Endometrium (tissue), 2 donors: ENCODE data around the gene USP5.
"Not testable (repeated sequence)": the region's sequence is repeated elsewhere in the genome, so short reads cannot be mapped to it uniquely, and the experiment has no call there.

Experiments used
- FAIRE-seq: peaks from 2 replicates; lab custom pipeline; 2012; peaks lifted over from hg19 to GRCh38; lab: Jason Lieb, UNC
- donor health status: control.
- donor health status: control.

USP5 gene

DNA sequence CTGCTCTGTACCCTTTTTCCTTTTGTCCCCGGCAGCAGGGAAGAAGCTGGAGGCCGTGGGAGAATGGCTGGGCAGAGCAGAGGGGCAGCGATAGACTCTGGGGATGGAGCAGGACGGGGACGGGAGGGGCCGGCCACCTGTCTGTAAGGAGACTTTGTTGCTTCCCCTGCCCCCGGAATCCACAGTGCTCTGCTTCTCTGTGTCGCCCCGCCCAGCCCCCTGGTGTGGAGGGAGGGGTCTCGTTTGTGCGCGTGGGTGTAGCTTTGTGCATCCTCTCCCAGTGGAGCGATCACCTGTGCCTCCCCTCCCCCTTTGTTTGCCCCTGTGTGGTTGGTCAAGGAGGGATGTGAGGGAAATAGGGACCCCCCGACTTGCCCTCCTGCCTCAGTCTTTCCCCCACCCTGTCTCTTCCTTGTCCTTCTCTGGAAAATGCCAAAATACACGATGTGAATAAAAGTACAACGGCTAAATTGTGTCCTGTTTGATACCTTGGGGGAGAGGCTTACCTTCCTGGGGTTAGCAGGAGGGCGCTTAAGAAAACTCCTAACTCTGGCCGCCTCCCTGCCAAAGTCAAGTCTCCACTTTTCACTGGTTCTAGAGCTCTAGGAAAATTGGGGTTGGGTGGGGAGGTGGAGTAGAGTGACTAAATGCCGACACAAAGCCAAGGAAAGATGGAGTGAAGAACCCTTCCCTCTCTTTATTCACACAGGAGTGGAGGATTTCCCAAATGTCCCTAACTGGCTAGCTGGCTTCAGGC is 14.4 kb downstream of the USP5 start:
- FAIRE-seq = no peak

- FAIRE-seq = no peak
These were observed 15.0 kb downstream of the USP5 start for GRCh38 chr12:6866920-6867412.

DNA sequence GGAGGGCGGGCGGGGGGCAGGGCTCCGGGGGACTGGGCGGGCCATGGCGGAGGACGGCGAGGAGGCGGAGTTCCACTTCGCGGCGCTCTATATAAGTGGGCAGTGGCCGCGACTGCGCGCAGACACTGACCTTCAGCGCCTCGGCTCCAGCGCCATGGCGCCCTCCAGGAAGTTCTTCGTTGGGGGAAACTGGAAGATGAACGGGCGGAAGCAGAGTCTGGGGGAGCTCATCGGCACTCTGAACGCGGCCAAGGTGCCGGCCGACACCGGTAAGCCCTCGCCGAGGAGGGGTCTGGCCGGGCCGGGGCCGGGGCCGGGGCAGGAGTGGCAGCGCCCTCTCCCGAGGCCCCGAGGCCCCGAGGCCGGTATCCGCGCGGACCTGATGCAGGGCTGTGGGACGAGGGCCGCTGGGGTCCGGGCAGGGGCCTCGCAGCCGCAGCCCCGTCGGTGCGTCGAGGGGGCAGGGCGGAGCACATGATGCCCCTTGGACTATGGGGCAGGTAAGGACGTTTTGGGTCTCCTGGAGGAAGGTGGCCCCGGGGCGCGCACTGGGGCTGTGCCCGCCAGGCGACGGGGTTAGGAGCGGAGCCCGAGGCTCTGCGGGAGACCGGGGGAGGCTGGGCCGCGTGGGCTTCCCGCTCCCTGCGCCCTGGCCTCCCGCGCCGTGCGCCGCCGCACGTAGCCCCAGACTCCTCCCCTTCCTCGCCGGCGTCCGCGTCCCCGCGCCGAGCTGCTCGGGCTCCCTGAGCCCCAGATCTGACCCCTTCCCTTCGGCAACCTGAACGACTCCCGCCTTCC is 15.7 kb downstream of the USP5 start, which contains the start of gene TPI1:
TPI1 (plus strand) TSS at position 119 of the 798 bp plus-strand sequence; CDS start at position 155, 36 bp downstream.
- FAIRE-seq = no peak

DNA sequence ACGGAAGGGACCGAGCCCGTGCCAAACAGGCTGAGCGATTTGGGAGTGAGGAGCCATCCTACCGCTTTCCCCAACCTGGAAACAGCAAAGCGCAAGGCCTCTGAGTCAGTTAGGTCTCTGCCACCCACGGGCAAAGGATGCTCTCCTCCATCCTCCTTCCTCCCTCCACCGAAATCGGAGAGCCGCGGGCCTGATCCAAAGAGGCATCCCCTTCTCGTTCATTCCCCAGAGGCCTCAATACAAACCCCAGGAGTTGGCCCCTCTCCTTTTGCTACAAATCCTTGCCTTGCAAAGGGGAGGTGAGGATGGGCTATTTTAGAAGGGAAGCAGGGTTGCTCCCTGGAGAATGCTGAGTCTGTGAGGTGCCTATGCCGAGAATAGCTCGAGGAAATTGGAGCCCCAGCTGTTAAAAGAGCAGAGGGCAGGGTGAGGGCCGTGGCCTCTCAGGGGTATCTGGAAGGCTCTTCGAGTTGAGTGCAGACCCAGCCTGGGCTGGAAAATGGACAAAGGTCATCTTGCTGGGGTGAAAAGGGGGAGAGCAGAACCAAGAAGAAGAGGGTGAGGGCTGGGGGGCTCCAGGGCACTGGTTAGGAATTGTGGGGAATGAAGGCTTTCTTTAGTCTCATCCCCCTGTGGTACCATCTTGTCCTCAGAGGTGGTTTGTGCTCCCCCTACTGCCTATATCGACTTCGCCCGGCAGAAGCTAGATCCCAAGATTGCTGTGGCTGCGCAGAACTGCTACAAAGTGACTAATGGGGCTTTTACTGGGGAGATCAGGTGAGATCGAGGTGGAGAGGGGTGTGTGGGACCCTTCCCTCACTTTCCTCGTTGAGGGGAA is 16.5 kb downstream of the USP5 start:
- FAIRE-seq = no peak

GRCh38 chr12:6869049-6870021 is 17.4 kb downstream of the USP5 start:
- no peak for FAIRE-seq

- not testable (repeated sequence) for FAIRE-seq
These were observed 18.4 kb downstream of the USP5 start for GRCh38 chr12:6870304-6870703.

DNA sequence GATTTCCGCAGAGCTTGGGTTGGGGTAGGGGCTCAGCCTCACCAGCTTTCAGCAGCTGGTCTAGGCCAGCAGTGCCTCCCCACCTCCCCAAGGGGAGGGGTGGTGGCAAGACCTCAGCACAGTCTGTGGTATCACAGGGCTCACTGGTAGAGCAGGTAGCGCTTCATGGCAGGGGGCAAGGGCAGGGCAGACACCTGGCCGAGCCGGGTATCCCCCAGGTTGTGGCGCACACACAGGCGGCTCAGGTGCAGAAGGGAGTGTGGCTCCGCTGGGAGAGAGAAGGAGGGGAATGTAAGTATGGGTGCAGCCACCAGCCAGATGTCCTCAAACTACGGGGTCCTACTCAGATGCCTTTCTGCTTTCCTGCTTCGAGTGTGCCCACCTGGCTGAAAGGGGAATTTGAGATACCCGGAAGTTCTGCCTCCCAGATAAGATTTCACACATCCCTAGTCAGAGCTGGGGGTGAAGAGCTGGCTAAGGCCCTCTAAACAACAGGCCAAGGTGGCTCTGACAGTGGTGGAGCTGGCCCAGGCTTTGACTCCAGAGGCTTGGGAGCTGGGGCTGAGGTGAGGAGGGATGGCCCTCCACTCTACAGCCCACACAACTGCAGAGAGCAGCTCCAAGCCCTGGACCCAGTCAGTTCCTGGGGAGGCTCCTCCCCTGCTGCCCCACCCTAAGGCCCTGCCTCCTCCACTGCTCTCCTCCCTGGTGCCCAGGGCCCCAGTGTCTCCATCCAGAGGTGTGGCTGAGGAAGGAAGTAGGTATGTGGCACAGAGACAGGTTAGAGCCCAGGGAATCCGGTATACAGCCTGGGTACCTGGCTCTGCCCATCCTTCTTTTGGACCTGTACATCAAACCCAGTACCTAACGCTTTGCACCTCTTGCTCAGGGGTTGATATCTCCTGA is 19.4 kb downstream of the USP5 start:
- FAIRE-seq = no peak

- no peak for FAIRE-seq
These were observed 20.4 kb downstream of the USP5 start for GRCh38 chr12:6872073-6873048.

DNA sequence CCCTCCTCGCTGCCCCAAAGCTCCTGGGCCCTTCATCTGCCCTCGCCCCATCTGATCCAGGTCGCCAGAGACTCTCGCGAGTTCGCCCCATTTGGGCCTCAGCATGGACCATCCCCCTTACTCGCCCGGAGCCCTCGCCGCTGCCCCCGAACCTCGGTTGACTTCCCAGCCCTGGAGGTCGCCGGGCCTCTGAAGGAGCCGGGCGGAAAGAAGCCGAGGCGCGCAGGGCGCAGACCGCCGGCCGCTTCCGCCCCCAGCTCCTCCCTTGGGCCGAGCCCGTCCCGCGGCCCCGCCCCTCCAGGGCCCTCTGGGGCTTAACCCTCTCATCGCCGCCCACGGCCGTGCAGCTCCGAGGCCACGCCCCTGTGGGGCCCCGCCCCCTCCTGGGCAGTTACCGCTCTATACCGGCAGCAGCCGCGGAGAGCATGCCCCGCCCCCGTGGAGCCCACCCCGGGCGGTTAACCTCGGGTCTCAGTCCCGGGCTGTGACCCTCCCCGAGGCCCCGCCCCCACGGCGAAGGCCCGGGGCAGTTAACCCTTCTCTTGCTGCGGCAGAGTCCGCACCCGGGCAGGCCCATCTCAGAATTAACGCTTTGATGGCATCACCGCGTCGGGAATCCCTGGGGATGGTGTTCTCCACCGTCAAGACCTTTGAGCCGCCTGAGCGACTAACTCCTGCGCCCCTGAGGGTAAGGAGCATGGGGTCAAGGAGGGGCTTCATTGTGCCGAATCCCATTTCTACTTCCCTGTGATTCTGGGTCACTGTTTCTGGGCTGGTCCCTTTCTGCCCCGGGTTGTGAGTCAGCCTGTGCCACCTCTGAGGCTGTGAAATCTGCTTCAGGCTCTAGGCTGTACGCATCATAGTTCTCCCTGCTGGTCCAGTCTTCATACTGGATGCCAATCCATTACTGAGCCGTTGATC is 21.4 kb downstream of the USP5 start, which contains the start of gene SPSB2:
SPSB2 (minus strand) TSS at position 210 of the 921 bp plus-strand sequence. CDS start 402 bp downstream, outside the sequence.
- FAIRE-seq = no peak

- FAIRE-seq = not testable (repeated sequence)
These were observed 22.0 kb downstream of the USP5 start for GRCh38 chr12:6874015-6874368.

DNA sequence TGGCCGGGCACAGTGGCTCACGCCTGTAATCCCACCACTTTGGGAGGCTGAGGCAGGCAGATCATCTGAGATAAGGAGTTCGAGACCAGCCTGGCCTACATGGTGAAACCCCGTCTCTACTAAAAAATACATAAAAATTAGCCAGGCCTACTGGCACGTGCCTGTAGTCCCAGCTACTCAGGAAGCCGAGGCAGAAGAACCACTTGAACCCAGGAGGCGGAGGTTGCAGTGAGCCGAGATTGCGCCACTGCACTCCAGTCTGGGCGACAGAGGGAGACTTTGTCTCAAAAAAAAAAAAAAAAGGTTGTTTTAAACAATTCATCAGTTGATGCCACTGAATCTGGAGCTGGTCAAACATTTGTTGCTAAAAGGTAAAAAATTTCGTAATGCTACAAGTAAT is 27.9 kb downstream of the USP5 start:
- FAIRE-seq = not testable (repeated sequence)

DNA sequence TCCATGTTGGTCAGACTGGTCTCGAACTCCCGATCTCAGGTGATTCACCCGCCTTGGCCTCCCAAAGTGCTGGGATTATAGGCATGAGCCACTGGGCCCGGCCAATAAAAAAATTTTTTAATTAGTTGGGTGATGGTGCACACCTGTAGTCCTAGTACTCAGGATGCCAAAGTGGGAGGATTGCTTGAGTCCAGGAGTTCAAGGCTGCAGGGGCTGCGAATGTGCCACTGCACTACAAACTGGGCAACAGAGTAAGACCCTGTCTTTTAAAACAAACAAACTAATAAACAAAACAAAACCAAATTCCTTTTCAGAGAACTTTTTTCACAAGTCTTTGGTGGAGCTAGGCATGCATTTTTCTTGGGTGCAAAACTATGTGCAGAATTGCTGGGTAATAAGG is 31.3 kb downstream of the USP5 start:
- FAIRE-seq = no peak

DNA sequence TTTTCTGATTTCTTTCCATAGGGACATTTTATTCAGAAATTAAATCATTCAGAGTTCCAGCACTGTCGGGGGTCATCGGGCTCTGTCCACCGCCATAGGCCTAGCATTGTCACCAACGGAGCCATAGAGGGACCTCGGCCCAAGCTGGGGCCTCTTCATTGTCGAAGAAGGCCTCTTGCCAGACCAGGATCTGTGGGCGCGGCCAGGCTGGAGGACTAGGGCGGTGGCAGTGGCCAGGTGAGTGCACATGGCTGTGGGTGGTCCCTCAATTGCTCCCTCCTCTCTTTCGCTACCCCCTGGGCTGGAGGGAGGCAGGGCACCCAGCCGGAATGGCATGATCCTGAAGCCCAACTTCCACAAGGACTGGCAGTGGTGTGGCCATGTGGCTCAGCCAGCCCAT is 31.7 kb downstream of the USP5 start:
- no peak for FAIRE-seq

DNA sequence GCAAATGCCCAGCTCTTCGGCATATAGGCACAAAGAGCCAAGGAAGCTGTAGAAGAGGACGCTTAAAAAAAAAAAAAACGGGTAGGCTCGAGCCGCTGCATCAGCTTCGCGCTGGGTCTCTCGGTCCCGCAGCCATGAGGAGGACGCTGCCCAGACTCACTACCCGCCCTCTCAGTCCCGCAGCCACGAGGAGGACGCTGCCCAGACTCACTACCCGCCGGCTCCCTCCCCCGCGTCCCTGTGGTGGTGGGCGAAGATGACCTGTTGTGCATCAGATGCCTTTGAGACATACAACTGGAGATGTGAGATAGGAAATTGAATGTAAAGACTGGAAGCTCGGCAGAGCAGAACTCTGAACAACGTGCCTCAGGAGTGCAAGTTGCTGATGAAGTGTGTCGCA is 32.6 kb downstream of the USP5 start:
- FAIRE-seq = no peak

DNA sequence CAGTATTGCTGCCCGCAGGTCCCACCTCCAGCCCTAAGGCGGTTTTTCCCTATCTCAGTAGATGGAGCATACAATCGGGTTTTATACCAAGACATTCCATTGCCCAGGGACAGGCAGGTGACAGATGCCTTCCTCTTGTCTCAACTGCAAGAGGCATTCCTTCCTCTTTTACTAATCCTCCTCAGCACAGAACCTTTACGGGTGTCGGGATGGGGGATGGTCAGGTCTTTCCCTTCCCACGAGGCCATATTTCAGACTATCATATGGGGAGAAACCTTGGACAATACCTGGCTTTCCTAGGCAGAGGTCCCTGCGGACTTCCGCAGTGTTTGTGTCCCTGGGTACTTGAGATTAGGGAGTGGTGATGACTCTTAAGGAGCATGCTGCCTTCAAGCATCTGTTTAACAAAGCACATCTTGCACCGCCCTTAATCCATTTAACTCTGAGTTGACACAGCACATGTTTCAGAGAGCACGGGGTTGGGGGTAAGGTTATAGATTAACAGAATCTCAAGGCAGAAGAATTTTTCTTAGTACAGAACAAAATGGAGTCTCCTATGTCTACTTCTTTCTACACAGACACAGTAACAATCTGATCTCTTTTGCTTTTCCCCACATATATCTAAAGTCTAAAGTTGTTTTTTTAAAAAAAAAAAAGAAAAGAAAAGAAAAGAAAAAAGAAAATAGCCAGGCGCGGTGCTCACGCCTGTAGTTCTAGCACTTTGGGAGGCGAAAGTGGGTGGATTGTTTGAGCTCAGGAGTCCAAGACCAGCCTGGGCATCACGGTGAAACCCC is 34.5 kb downstream of the USP5 start:
- not testable (repeated sequence) for FAIRE-seq

DNA sequence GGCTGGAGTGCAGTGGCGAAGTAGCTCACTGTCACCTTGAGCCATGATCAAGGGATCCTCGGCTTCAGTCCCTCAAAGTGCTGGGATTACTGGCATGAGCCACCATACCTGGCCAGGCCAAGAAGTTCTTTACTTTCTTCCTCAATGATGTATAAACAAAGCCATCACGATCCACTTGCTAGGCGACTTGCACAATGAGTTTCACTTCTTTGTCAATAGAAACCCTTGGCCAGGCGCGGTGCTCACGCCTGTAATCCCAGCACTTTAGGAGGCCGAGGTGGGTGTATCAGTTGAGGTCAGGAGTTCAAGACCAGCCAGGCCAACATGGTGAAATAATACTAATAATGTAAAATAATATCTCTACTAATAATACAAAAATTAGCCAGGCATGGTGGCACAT is 35.5 kb downstream of the USP5 start:
- FAIRE-seq = no peak

GRCh38 chr12:6888360-6888759 is 36.4 kb downstream of the USP5 start:
- FAIRE-seq = no peak
